ENCODE results near the gene CYFIP1.

GRCh38 chr15:22933641-22934061 is 46.5 kb downstream of the CYFIP1 start:
- TF ChIP-seq, protein P1, sequence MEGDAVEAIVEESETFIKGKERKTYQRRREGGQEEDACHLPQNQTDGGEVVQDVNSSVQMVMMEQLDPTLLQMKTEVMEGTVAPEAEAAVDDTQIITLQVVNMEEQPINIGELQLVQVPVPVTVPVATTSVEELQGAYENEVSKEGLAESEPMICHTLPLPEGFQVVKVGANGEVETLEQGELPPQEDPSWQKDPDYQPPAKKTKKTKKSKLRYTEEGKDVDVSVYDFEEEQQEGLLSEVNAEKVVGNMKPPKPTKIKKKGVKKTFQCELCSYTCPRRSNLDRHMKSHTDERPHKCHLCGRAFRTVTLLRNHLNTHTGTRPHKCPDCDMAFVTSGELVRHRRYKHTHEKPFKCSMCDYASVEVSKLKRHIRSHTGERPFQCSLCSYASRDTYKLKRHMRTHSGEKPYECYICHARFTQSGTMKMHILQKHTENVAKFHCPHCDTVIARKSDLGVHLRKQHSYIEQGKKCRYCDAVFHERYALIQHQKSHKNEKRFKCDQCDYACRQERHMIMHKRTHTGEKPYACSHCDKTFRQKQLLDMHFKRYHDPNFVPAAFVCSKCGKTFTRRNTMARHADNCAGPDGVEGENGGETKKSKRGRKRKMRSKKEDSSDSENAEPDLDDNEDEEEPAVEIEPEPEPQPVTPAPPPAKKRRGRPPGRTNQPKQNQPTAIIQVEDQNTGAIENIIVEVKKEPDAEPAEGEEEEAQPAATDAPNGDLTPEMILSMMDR (IDR thresholded peaks at IDR 0.05; ENCODE audit: low read depth, low read length): no peak
- TF ChIP-seq POLR2A (IDR thresholded peaks at IDR 0.05; ENCODE audit: extremely low read depth, insufficient read length) (no peak), MYC (IDR thresholded peaks at IDR 0.05; ENCODE audit: low read depth, low read length) (no peak)

All from NB4 (cell line).